Cardiac muscle cell (in vitro differentiated cells and primary cell): ENCODE data around the gene TP53BP1. TPM values are rescaled to one million over a fixed set of nuclear protein-coding genes. Genes with fewer than 3 reads are reported as not detected.

Source experiments
- DNase-seq, 2 donors: peaks; one replicate each; pipeline versions ENCODE4 v3.0.0 to v3.0.0-alpha.2; 2010 to 2017; ENCODE audit warnings: low read depth in 1 of 2, low spot score in 1 of 2
- H3K27ac ChIP-seq: fragments of 200-600 bp; sonication (generic); 2 replicates; pipeline ENCODE4 v1.5.1; 2016
- H3K27me3 ChIP-seq: fragments of 200-600 bp; sonication (generic); 2 replicates; pipeline ENCODE4 v1.6.0; 2016; ENCODE audit warnings: control low read depth
- H3K36me3 ChIP-seq: fragments of 200-600 bp; sonication (generic); 2 replicates; pipeline ENCODE4 v1.5.1; 2016; ENCODE audit warnings: control low read depth
- H3K4me1 ChIP-seq: fragments of 200-600 bp; sonication (generic); 2 replicates; pipeline ENCODE4 v1.8.1; 2017; ENCODE audit warnings: low read depth, mild to moderate bottlenecking, mixed run types
- H3K4me3 ChIP-seq: fragments of 200-600 bp; sonication (generic); 2 replicates; pipeline ENCODE4 v1.5.1; 2016; ENCODE audit warnings: mild to moderate bottlenecking
- H3K9me3 ChIP-seq: fragments of 200-600 bp; sonication (generic); 2 replicates; pipeline ENCODE4 v1.5.1; 2017; ENCODE audit warnings: low read depth, mild to moderate bottlenecking, control low read depth
- CTCF ChIP-seq: IDR thresholded peaks from 2 replicates; pipeline ENCODE4 v1.5.1; 2012; ENCODE audit warnings: low read depth, mild to moderate bottlenecking, low read length
- polyA plus RNA-seq: library from polyadenylated mRNA; unstranded; fragments of >200 nt; fragmentation: Nextera tagmentation; extraction: Ambion mirVana; gene quantifications from 2 replicates; pipeline ENCODE4 v1.2.1, GENCODE V29; 2016
- total RNA-seq: library from RNA; depleted of rRNA; stranded (reverse); fragments of >200 nt; gene quantifications from 2 replicates; pipeline ENCODE4 v1.2.3, GENCODE V29; 2016

Gene TP53BP1
- total and polyA plus RNA-seq, 2 experiments from 2014 or later = 41.0 to 84.1 TPM

- H3K9me3 ChIP-seq = no peaks in the 10 kb centered on the region
- no peak for TF ChIP-seq CTCF
- no peaks in the 10 kb centered on the region for H3K27me3 ChIP-seq
- no peak overlapping the region for H3K4me3 ChIP-seq
- no peak for DNase-seq
- no peaks in the 10 kb centered on the region for H3K4me1 ChIP-seq
- peak overlapping the region; percentile 42 for H3K27ac ChIP-seq
- peaks cover 48% of the 10 kb centered on the region for H3K36me3 ChIP-seq
Measured at GRCh38 chr15:43429687-43430086, 63.3 kb downstream of the TP53BP1 start.

GRCh38 chr15:43423793-43424192, 69.2 kb downstream of the TP53BP1 start:
- Histone ChIP-seq H3K4me3 (no peak overlapping the region), H3K27me3 (no peaks in the 10 kb centered on the region), H3K9me3 (no peaks in the 10 kb centered on the region), H3K27ac (no peak overlapping the region), H3K36me3 (peaks cover 56% of the 10 kb centered on the region), H3K4me1 (no peaks in the 10 kb centered on the region)
- DNase-seq = no peak
- no peak for TF ChIP-seq CTCF

GRCh38 chr15:43420876-43421275, 72.1 kb downstream of the TP53BP1 start:
- H3K36me3 ChIP-seq = peaks cover 60% of the 10 kb centered on the region
- H3K9me3 ChIP-seq = no peaks in the 10 kb centered on the region
- DNase-seq = no peak
- H3K4me1 ChIP-seq = no peaks in the 10 kb centered on the region
- no peak for TF ChIP-seq CTCF
- no peaks in the 10 kb centered on the region for H3K27me3 ChIP-seq
- no peak overlapping the region for H3K27ac ChIP-seq
- no peak overlapping the region for H3K4me3 ChIP-seq

- Histone ChIP-seq H3K9me3 (no peaks in the 10 kb centered on the region), H3K36me3 (peaks cover 63% of the 10 kb centered on the region), H3K27me3 (no peaks in the 10 kb centered on the region), H3K4me1 (no peaks in the 10 kb centered on the region), H3K27ac (no peak overlapping the region), H3K4me3 (no peak overlapping the region)
- no peak for TF ChIP-seq CTCF
- DNase-seq = no peak
Measured at GRCh38 chr15:43420435-43420834, 72.5 kb downstream of the TP53BP1 start.

- Histone ChIP-seq H3K36me3 (peaks cover 60% of the 10 kb centered on the region), H3K27ac (no peak overlapping the region), H3K27me3 (no peaks in the 10 kb centered on the region), H3K4me1 (peaks cover 9% of the 10 kb centered on the region), H3K4me3 (no peak overlapping the region), H3K9me3 (no peaks in the 10 kb centered on the region)
- TF ChIP-seq CTCF = no peak
- peak in 1 of 2 donors; percentile 32 for DNase-seq
Measured at GRCh38 chr15:43414196-43414595, 78.8 kb downstream of the TP53BP1 start.

- H3K4me1 ChIP-seq = peaks cover 9% of the 10 kb centered on the region
Measured at GRCh38 chr15:43412096-43412495, 80.9 kb downstream of the TP53BP1 start.

More at GRCh38 chr15:43412096-43412495, 80.9 kb downstream of the TP53BP1 start:
- no peak overlapping the region for H3K27ac ChIP-seq
- no peak for DNase-seq
- no peaks in the 10 kb centered on the region for H3K27me3 ChIP-seq
- H3K36me3 ChIP-seq = peaks cover 77% of the 10 kb centered on the region
- H3K4me3 ChIP-seq = no peak overlapping the region
- no peak for TF ChIP-seq CTCF
- no peaks in the 10 kb centered on the region for H3K9me3 ChIP-seq
